ENCODE measurements around the gene FOXL2.
A peak's percentile ranks its signal among the peaks of the same experiment; 100 is the strongest.

Gene FOXL2

GRCh38 chr3:138941259-138941885, 5.6 kb downstream of the FOXL2 start:
- peak; percentile 92 for TF ChIP-seq CTCF (IDR thresholded peaks at IDR 0.05)
- Histone ChIP-seq H3K9me3 (ENCODE audit: control insufficient read depth, low read length) (no peaks in the 10 kb centered on the region), H3K79me2 (peaks cover 87% of the 10 kb centered on the region), H3K4me1 (peaks cover 38% of the 10 kb centered on the region), H3K4me2 (ENCODE audit: low read length) (peak overlapping the region; percentile 72), H3K27ac (peak overlapping the region; percentile 95), H3K36me3 (ENCODE audit: control insufficient read depth, insufficient read depth, low read length) (no peaks in the 10 kb centered on the region), H3K27me3 (ENCODE audit: control insufficient read depth, insufficient read depth, low read length) (no peaks in the 10 kb centered on the region), H3K4me3 (ENCODE audit: low read depth, low read length) (peak overlapping the region; percentile 78), H2AFZ (no peak overlapping the region), H3K9ac (no peak overlapping the region)

- TF ChIP-seq CTCF (IDR thresholded peaks at IDR 0.05): no peak
- H3K36me3 ChIP-seq (ENCODE audit: control insufficient read depth, insufficient read depth, low read length): no peaks in the 10 kb centered on the region
- H3K4me3 ChIP-seq (ENCODE audit: low read depth, low read length): peak overlapping the region; percentile 78
- H3K4me1 ChIP-seq: peaks cover 44% of the 10 kb centered on the region
- H3K27me3 ChIP-seq (ENCODE audit: control insufficient read depth, insufficient read depth, low read length): no peaks in the 10 kb centered on the region
- peak overlapping the region; percentile 72 for H3K4me2 ChIP-seq (ENCODE audit: low read length)
- peak overlapping the region; percentile 71 for H3K9ac ChIP-seq
- peak overlapping the region; percentile 95 for H3K27ac ChIP-seq
- no peaks in the 10 kb centered on the region for H3K9me3 ChIP-seq (ENCODE audit: control insufficient read depth, low read length)
- peak overlapping the region; percentile 18 for H2AFZ ChIP-seq
- peaks cover 85% of the 10 kb centered on the region for H3K79me2 ChIP-seq
These were observed 6.5 kb downstream of the FOXL2 start for GRCh38 chr3:138940446-138940845.

DNA sequence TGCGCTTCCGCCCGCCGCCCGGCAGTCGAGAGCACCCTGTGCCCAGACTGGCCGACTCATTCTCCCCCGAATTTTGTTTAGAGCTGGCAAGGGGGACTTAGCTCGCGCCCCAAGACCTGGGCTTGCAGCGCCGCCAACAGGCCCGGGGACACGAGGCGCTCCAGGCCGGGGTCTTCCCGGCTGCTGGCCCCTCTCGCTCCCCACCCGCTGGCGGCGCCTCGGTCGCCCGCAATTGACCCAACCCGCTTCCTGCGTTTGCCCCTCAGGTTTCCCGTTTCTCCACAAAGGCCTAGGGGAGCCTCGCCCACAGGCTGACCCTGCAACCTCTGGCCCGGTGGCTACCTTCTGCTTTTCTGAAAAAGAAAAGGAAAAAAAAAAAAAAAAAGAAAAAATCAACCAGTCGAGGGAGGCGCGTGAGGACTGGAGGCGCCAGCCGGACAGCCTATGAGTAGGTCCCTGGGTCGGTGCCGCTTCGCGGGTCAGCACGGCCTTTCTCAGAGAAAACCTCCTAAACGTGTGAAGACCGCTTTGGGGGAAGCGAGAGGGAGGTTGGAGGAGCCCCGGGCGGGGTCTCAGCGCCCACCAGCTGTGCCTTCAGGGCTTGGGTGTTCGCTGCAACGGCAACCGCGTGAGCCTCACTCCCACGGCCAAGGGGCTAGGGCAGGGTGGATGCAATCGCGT, 7.2 kb downstream of the FOXL2 start:
- Histone ChIP-seq H3K79me2 (peaks cover 80% of the 10 kb centered on the region), H3K4me3 (ENCODE audit: low read depth, low read length) (peak overlapping the region; percentile 78), H3K9me3 (ENCODE audit: control insufficient read depth, low read length) (no peaks in the 10 kb centered on the region), H3K27ac (peak overlapping the region; percentile 95), H3K4me2 (ENCODE audit: low read length) (peak overlapping the region; percentile 72), H3K36me3 (ENCODE audit: control insufficient read depth, insufficient read depth, low read length) (no peaks in the 10 kb centered on the region), H3K27me3 (ENCODE audit: control insufficient read depth, insufficient read depth, low read length) (no peaks in the 10 kb centered on the region), H2AFZ (peak overlapping the region; percentile 18), H3K9ac (peak overlapping the region; percentile 71), H3K4me1 (peaks cover 50% of the 10 kb centered on the region)
- peak; percentile 28 for TF ChIP-seq CTCF (IDR thresholded peaks at IDR 0.05)

DNA sequence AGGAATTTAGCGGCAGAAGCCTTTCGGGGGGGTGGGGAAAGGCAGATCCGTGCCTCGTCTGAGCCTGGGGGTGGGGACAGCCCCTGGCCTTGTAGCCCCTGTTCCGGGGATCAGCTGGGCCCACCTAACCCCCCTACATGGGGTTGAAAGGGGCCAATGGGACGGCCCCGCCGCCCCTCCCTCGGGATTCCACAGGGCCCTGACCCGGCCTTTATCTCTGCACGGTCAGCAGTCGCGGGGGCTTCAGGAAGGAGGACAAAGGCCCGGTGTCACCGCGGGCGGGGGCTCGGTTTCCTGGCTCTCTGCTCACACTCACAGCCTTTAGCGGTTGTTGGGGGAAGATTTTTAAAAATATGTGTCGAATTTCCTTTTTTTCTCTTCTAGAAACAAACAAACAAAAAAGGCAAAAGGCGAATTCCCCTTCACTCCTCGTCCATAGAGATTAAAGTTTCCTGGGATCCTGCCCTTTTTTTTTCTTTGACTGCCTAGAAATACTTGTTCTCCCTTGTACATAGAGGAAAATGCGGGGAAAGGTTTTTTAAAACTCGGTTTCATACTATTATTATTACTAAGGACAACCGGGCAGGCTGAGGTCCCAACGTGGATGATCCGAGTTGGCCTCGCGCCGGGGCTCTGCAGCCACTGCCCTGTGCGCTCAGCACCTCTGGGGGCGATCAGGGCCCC, 7.9 kb downstream of the FOXL2 start:
- H3K27ac ChIP-seq: peak overlapping the region; percentile 95
- peak overlapping the region; percentile 71 for H3K9ac ChIP-seq
- peak overlapping the region; percentile 72 for H3K4me2 ChIP-seq (ENCODE audit: low read length)
- no peaks in the 10 kb centered on the region for H3K9me3 ChIP-seq (ENCODE audit: control insufficient read depth, low read length)
- no peaks in the 10 kb centered on the region for H3K36me3 ChIP-seq (ENCODE audit: control insufficient read depth, insufficient read depth, low read length)
- no peaks in the 10 kb centered on the region for H3K27me3 ChIP-seq (ENCODE audit: control insufficient read depth, insufficient read depth, low read length)
- peaks cover 57% of the 10 kb centered on the region for H3K4me1 ChIP-seq
- H2AFZ ChIP-seq: peak overlapping the region; percentile 10
- peak overlapping the region; percentile 78 for H3K4me3 ChIP-seq (ENCODE audit: low read depth, low read length)
- TF ChIP-seq CTCF (IDR thresholded peaks at IDR 0.05): no peak
- peaks cover 78% of the 10 kb centered on the region for H3K79me2 ChIP-seq

Measured in parathyroid adenoma (tissue), 2 donors.